H1 (cell line): ENCODE measurements around the gene TAP2. TPM values are rescaled to one million over a fixed set of nuclear protein-coding genes. Genes with fewer than 3 reads are reported as not detected.

Experiments
- polyA plus RNA-seq, 7 experiments: library from polyadenylated mRNA; depleted of rRNA in 3 of 7; stranded (reverse) in 5 of 7; unstranded in 2 of 7; fragments of >200 nt in 5 of 7; fragments of 200-250 nt in 2 of 7; gene quantifications; 1 replicate in 5 of 7; 2 replicates in 1 of 7; 4 replicates in 1 of 7; pipeline versions ENCODE4 v1.2.1 to v1.2.3, GENCODE V29; 2011 to 2013; ENCODE audit warnings: missing spikeins in 2 of 7, mixed read lengths in 2 of 7
- total RNA-seq: library from RNA; stranded (reverse); fragmentation: NEBNext Ultra II Directional; extraction: Animal tissue kit (Norgen Biotek cat#: 25700); gene quantifications from 2 replicates; pipeline ENCODE4 v1.2.1, GENCODE V29; 2021

Gene TAP2
- total and polyA plus RNA-seq, 2 of the 8 experiments (the other 6 are each of a cell fraction or from before 2014, with no cell fraction given), result 11.3 to 27.2 TPM

Other genes starting within 250 kb of the TAP2 start
- gene HLA-DRB1, start 248.9 kb downstream of the TAP2 start, total RNA-seq, result 5.1 and 6.7 TPM in 2 replicates
- 7.2 and 7.5 TPM in 2 replicates for gene HLA-DRB1, start 248.9 kb downstream of the TAP2 start, polyA plus RNA-seq (2011; rRNA removed)
- gene HLA-DQA1, start 201.3 kb downstream of the TAP2 start, total RNA-seq, result not detected in 2 replicates
- 0.12 TPM in 1 of 2 replicates, not detected in the other for gene HLA-DQA1, start 201.3 kb downstream of the TAP2 start, polyA plus RNA-seq (2011; rRNA removed)
- 1.2 and 1.4 TPM in 2 replicates for gene HLA-DQB1, start 172.1 kb downstream of the TAP2 start, total RNA-seq
- 5.2 and 5.5 TPM in 2 replicates for gene HLA-DQB1, start 172.1 kb downstream of the TAP2 start, polyA plus RNA-seq (2011; rRNA removed)
- not detected in 2 replicates for gene HLA-DQA2, start 97.3 kb downstream of the TAP2 start, total RNA-seq
- not detected in 2 replicates for gene HLA-DQA2, start 97.3 kb downstream of the TAP2 start, polyA plus RNA-seq (2011; rRNA removed)
- not detected in 2 replicates for gene HLA-DQB2, start 75.2 kb downstream of the TAP2 start, total RNA-seq
- gene HLA-DQB2, start 75.2 kb downstream of the TAP2 start, polyA plus RNA-seq (2011; rRNA removed), result not detected in 2 replicates
- gene HLA-DOB, start 21.7 kb downstream of the TAP2 start, total RNA-seq, result 0.27 TPM in 1 of 2 replicates, not detected in the other
- gene HLA-DOB, start 21.7 kb downstream of the TAP2 start, polyA plus RNA-seq (2011; rRNA removed), result 0.19 and 0.35 TPM in 2 replicates
- gene PSMB8, start 5.3 kb upstream of the TAP2 start, total RNA-seq, result 18.4 and 22.0 TPM in 2 replicates
- 26.9 and 43.0 TPM in 2 replicates for gene PSMB8, start 5.3 kb upstream of the TAP2 start, polyA plus RNA-seq (2011; rRNA removed)
- 16.8 TPM in 2 replicates for gene TAP1, start 15.0 kb upstream of the TAP2 start, total RNA-seq
- 20.1 and 22.0 TPM in 2 replicates for gene TAP1, start 15.0 kb upstream of the TAP2 start, polyA plus RNA-seq (2011; rRNA removed)
- 2.9 and 4.5 TPM in 2 replicates for gene PSMB9, start 15.5 kb upstream of the TAP2 start, total RNA-seq
- gene PSMB9, start 15.5 kb upstream of the TAP2 start, polyA plus RNA-seq (2011; rRNA removed), result 12.5 and 22.8 TPM in 2 replicates
- 1.3 and 2.7 TPM in 2 replicates for gene HLA-DMB, start 102.3 kb upstream of the TAP2 start, total RNA-seq
- 3.2 and 4.7 TPM in 2 replicates for gene HLA-DMB, start 102.3 kb upstream of the TAP2 start, polyA plus RNA-seq (2011; rRNA removed)
- gene HLA-DMA, start 114.4 kb upstream of the TAP2 start, total RNA-seq, result 13.3 and 15.1 TPM in 2 replicates
- 18.0 and 23.1 TPM in 2 replicates for gene HLA-DMA, start 114.4 kb upstream of the TAP2 start, polyA plus RNA-seq (2011; rRNA removed)
- gene BRD2, start 129.9 kb upstream of the TAP2 start, total RNA-seq, result 179 and 185 TPM in 2 replicates
- 101 and 132 TPM in 2 replicates for gene BRD2, start 129.9 kb upstream of the TAP2 start, polyA plus RNA-seq (2011; rRNA removed)
- 23.7 TPM in 2 replicates for gene HLA-DOA, start 170.9 kb upstream of the TAP2 start, total RNA-seq
- 89.0 and 120 TPM in 2 replicates for gene HLA-DOA, start 170.9 kb upstream of the TAP2 start, polyA plus RNA-seq (2011; rRNA removed)
- gene HLA-DPA1, start 234.9 kb upstream of the TAP2 start, total RNA-seq, result 6.2 and 6.8 TPM in 2 replicates
- 8.4 and 13.1 TPM in 2 replicates for gene HLA-DPA1, start 234.9 kb upstream of the TAP2 start, polyA plus RNA-seq (2011; rRNA removed)
- gene HLA-DPB1, start 237.3 kb upstream of the TAP2 start, total RNA-seq, result 32.3 and 37.8 TPM in 2 replicates
- 58.8 and 62.8 TPM in 2 replicates for gene HLA-DPB1, start 237.3 kb upstream of the TAP2 start, polyA plus RNA-seq (2011; rRNA removed)